A549 (cell line): ENCODE data around the gene ZBTB11. TPM values are rescaled to one million over a fixed set of nuclear protein-coding genes. Genes with fewer than 3 reads are reported as not detected.
A peak's percentile ranks its signal among the peaks of the same experiment; 100 is the strongest.

Source experiments
- ATAC-seq, 2 experiments: fragments of 200-7000 bp in 1 of 2; fragments of >200 bp in 1 of 2; cut with Nextera tagmentation in 1 of 2; cut with Tn5 transposase in 1 of 2; 3 replicates each; pipeline versions ENCODE4 v1.8.0 to v1.9.1; 2018 to 2020; ENCODE audit warnings: mild to moderate bottlenecking in 1 of 2, moderate library complexity in 1 of 2
- CTCF ChIA-PET: fragments of 300-600 bp; sonication (Branson Sonifier 250); formaldehyde crosslinking; extraction: SDS; loops from one replicate; lab custom pipeline; 2021; ENCODE audit warnings: antibody characterized with exemption, inconsistent platforms; lab: Yijun Ruan, JAX
- POLR2A ChIA-PET: fragments of 350-600 bp; formaldehyde crosslinking; extraction: SDS; loops from one replicate; lab custom pipeline; 2021; ENCODE audit warnings: antibody characterized with exemption, inconsistent platforms; lab: Yijun Ruan, JAX
- DNase-seq, 2 experiments: peaks; one replicate each; pipeline versions ENCODE4 v3.0.0 to v3.0.0-alpha.2; 2011 to 2016; ENCODE audit warnings: low read depth in 1 of 2, low spot score in 1 of 2
- FAIRE-seq: peaks from 2 replicates; lab custom pipeline; 2011; peaks lifted over from hg19 to GRCh38; lab: Jason Lieb, UNC
- H3K27ac ChIP-seq, 2 experiments: fragments of >200 bp; sonication (Bioruptor Twin); formaldehyde crosslinking; 3 replicates each; pipeline ENCODE4 v1.5.1; 2016 to 2017
- H3K4me1 ChIP-seq: fragments of >200 bp; sonication (Bioruptor Twin); formaldehyde crosslinking; 3 replicates; pipeline ENCODE4 v1.6.1; 2016
- H3K4me2 ChIP-seq: fragments of >200 bp; sonication (Bioruptor Twin); formaldehyde crosslinking; 3 replicates; pipeline ENCODE4 v1.6.1; 2016
- H3K4me3 ChIP-seq: fragments of >200 bp; sonication (Bioruptor Twin); formaldehyde crosslinking; 3 replicates; pipeline ENCODE4 v1.5.1; 2016
- H3K9me3 ChIP-seq: fragments of >200 bp; sonication (Bioruptor Twin); formaldehyde crosslinking; 3 replicates; pipeline ENCODE4 v1.6.1; 2016
- CBX2 ChIP-seq: fragments of 200-600 bp; sonication (generic); IDR thresholded peaks from 2 replicates; pipeline ENCODE4 v1.6.1; 2016; ENCODE audit warnings: low read depth, mild to moderate bottlenecking, borderline replicate concordance
- CBX8 ChIP-seq: fragments of 200-600 bp; sonication (generic); IDR thresholded peaks from 2 replicates; pipeline ENCODE4 v1.6.1; 2016
- CTCF ChIP-seq: fragments of >200 bp; sonication (Bioruptor Twin); formaldehyde crosslinking; IDR thresholded peaks from 3 replicates; pipeline ENCODE4 v1.5.1; 2016
- E2F6 ChIP-seq: IDR thresholded peaks from 2 replicates; pipeline ENCODE4 v1.6.1; 2012; ENCODE audit warnings: low read depth, borderline replicate concordance
- FOSL2 ChIP-seq, 2 experiments: fragments of 450-650 bp in 1 of 2; fragments of >200 bp in 1 of 2; sonication (Bioruptor Twin) in 1 of 2; formaldehyde crosslinking; IDR thresholded peaks; 2 replicates each; pipeline versions ENCODE4 v1.5.0 to v1.6.1; 2016 to 2020; ENCODE audit warnings: mild to moderate bottlenecking in 1 of 2, moderate library complexity in 1 of 2
- HES2 ChIP-seq: fragments of >200 bp; sonication (Bioruptor Twin); formaldehyde crosslinking; IDR thresholded peaks from 2 replicates; pipeline ENCODE4 v1.6.1; 2016
- HOXB13 ChIP-seq: fragments of 250-450 bp; sonication (Bioruptor Pico); IDR thresholded peaks from 2 replicates; pipeline ENCODE4 v1.5.0; 2020; ENCODE audit warnings: low read depth, mild to moderate bottlenecking, moderate library complexity
- JUN ChIP-seq, 2 experiments: fragments of >200 bp; sonication (Bioruptor Twin); formaldehyde crosslinking; IDR thresholded peaks; 2 replicates in 1 of 2; 3 replicates in 1 of 2; pipeline ENCODE4 v1.6.1; 2016 to 2017
- KDM1A ChIP-seq: fragments of 200-600 bp; sonication (generic); IDR thresholded peaks from 2 replicates; pipeline ENCODE4 v1.6.1; 2016; ENCODE audit warnings: low read depth, mild to moderate bottlenecking
- NPAS2 ChIP-seq: fragments of 250-450 bp; sonication (Bioruptor Pico); IDR thresholded peaks from 2 replicates; pipeline ENCODE4 v1.8.0; 2022; ENCODE audit warnings: mild to moderate bottlenecking, moderate library complexity, borderline replicate concordance
- PHF8 ChIP-seq: fragments of 200-600 bp; sonication (generic); IDR thresholded peaks from 2 replicates; pipeline ENCODE4 v1.6.1; 2016; ENCODE audit warnings: low read depth, mild to moderate bottlenecking, antibody characterized with exemption, moderate library complexity, borderline replicate concordance
- POLR2A ChIP-seq: IDR thresholded peaks from 2 replicates; pipeline ENCODE4 v1.6.1; 2012; ENCODE audit warnings: mild to moderate bottlenecking, low read length
- RNF2 ChIP-seq: fragments of 200-600 bp; sonication (generic); IDR thresholded peaks from 2 replicates; pipeline ENCODE4 v1.6.1; 2016; ENCODE audit warnings: low read depth, mild to moderate bottlenecking, antibody characterized with exemption, moderate library complexity, borderline replicate concordance
- SMC3 ChIP-seq: fragments of >200 bp; sonication (Bioruptor Twin); formaldehyde crosslinking; IDR thresholded peaks from 3 replicates; pipeline ENCODE4 v1.6.1; 2018; ENCODE audit warnings: inconsistent platforms
- TP53 ChIP-seq: fragments of 250-450 bp; sonication (Bioruptor Pico); IDR thresholded peaks from 2 replicates; pipeline ENCODE4 v1.5.0; 2021; ENCODE audit warnings: mild to moderate bottlenecking, moderate library complexity
- ZNF302 ChIP-seq: fragments of 250-450 bp; sonication (Bioruptor Pico); IDR thresholded peaks from 2 replicates; pipeline ENCODE4 v1.9.0; 2021; ENCODE audit warnings: inconsistent platforms, mild to moderate bottlenecking, moderate library complexity
- ZSCAN20 ChIP-seq: fragments of 250-450 bp; sonication (Bioruptor Pico); IDR thresholded peaks from 2 replicates; pipeline ENCODE4 v1.8.0; 2022; ENCODE audit warnings: mild to moderate bottlenecking, moderate library complexity
- WGBS: methylation state at CpG from one replicate; pipeline ENCODE4 v1.1.6; 2017; ENCODE audit errors: missing lambda C conversion rate; 5-methylcytosine and 5-hydroxymethylcytosine counted together
- polyA plus RNA-seq, 4 experiments: library from polyadenylated mRNA; depleted of rRNA in 3 of 4; stranded (reverse); fragments of >200 nt; fragmentation: RNase III in 1 of 4; extraction: RNeasy Plus Mini Kit Qiagen cat#74134 plus additional on column Dnase treatment in 1 of 4; gene quantifications; 2 replicates in 3 of 4; 3 replicates in 1 of 4; pipeline ENCODE4 v1.2.3, GENCODE V29; 2011 to 2017
- TF ChIP-seq, protein P1 (sequence below): IDR thresholded peaks from 2 replicates; pipeline ENCODE4 v1.6.1; 2012
- TF ChIP-seq, protein P2 (sequence below): fragments of >200 bp; sonication (Bioruptor Twin); formaldehyde crosslinking; IDR thresholded peaks from 3 replicates; pipeline ENCODE4 v1.6.1; 2016

The ZBTB11 gene
- polyA plus RNA-seq, 2 of the 4 experiments (the other 2 are of a cell fraction): 11.3 to 24.3 TPM

- ATAC-seq (peak; percentile 22 to 59; a peak in 5 of 6 replicates), FAIRE-seq (no peak), DNase-seq (peak in 1 of 2 experiments; percentile 8)
- Histone ChIP-seq H3K4me2 (peak overlapping the region; percentile 79), H3K9me3 (no peaks in the 10 kb centered on the region), H3K4me1 (peaks cover 7% of the 10 kb centered on the region), H3K4me3 (peak overlapping the region; percentile 80), H3K27ac (peak overlapping the region; percentile 78 to 90)
- CTCF ChIA-PET: interaction anchor here (0.9 to 1.6 kb wide), 4 partner anchors 10 to 47 kb away, joined by 3 to 5 read pairs (median 4); no protein-coding TSS in a partner anchor
- POLR2A ChIA-PET: interaction anchor here (0.5 to 1.6 kb wide), 6 partner anchors 39 to 1232 kb away, joined by 5 to 13 read pairs (median 5); partner anchors contain the start of genes NFKBIZ, NXPE3, PCNP and RPL24
- 5% methylated on average over 21 of the region's 21 CpGs for WGBS
- 0 out of 5 replicates have a peak, but pooled peaks of 1 of the 2 experiments have one; percentile 3 for TF ChIP-seq JUN (IDR thresholded peaks at IDR 0.05)
- no peak for TF ChIP-seq SMC3
- peak; percentile 33; the same call in 1 of the 2 replicates for TF ChIP-seq PHF8
Observed at GRCh38 chr3:101725194-101725889, 48.4 kb upstream of the ZBTB11 start.

DNA sequence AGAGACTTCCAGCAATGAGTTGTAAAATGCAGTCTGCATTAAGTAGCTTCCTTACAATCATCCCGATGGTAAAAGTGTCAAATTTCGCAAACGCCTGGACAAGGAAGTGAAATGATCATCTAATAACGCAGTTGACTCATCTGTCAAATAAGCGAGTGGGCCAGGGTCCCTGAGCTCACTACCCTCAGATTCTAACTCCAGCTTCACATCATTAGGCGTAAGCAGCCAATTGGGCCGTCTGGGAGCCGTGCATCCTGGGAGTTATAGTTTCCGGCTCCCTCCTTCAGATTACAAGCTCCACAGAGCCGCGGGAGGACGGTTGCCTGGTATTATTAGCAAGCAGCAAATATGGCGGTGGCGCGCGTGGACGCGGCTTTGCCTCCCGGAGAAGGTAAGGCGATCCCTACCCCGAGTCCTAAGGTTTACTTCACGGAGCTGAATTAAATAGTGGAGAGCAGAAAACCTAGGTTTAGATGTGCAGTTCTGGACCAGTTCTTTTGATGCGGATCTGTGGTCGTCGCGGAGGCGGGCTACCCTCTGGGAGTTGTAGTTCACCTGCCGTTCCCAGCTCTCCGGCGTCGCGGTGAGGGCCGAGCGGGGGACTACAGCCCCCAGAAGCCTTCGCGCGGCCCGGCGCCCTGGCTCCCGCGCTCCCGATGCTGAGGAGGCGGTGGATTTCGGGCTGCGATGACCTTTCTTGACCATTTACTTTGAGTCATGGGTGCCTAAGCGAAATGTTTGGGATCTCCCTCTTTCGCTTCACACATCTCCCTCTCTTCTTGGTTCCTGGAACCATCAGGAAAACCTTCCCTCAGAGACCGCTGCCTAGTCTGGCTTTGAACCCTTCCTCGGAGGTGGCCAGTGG, 47.6 kb upstream of the ZBTB11 start, which contains the start of gene CEP97:
Gene CEP97, plus strand, starts transcription at position 286 of the 865 bp plus-strand sequence. Its CDS starts 63 bp downstream, at position 349.
- ChIA-PET POLR2A (interaction anchor here (0.5 to 1.6 kb wide), 8 partner anchors 38 to 1231 kb away, joined by 3 to 13 read pairs (median 5); partner anchors contain the start of genes NFKBIZ, NXPE3, PCNP and RPL24), CTCF (interaction anchor here (0.7 to 1.6 kb wide), 5 partner anchors 9 to 533 kb away, joined by 3 to 5 read pairs (median 4); no protein-coding TSS in a partner anchor)
- Histone ChIP-seq H3K27ac (peak within 1 kb of the TSS; percentile 78 to 90), H3K4me3 (peak within 1 kb of the TSS; percentile 80), H3K4me1 (peaks cover 7% of the 10 kb centered on the region), H3K9me3 (no peaks in the 10 kb centered on the region), H3K4me2 (peak within 1 kb of the TSS; percentile 79)
- TF ChIP-seq, protein P1, sequence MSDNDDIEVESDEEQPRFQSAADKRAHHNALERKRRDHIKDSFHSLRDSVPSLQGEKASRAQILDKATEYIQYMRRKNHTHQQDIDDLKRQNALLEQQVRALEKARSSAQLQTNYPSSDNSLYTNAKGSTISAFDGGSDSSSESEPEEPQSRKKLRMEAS: peak; percentile 33; the same call in 1 of the 2 replicates
- TF ChIP-seq FOSL2 (IDR thresholded peaks at IDR 0.05): no peak
- peak; percentile 41 for TF ChIP-seq FOSL2 (CRISPR knock-in tag; IDR thresholded peaks at IDR 0.05)
- TF ChIP-seq POLR2A: peak; percentile 23; the same call in 1 of the 2 replicates
- TF ChIP-seq E2F6: peak; percentile 51; the same call in 1 of the 2 replicates
- TF ChIP-seq JUN (IDR thresholded peaks at IDR 0.05): peak in 1 of 2 experiments; percentile 59; a peak in 2 of 5 replicates
- TF ChIP-seq, protein P2, sequence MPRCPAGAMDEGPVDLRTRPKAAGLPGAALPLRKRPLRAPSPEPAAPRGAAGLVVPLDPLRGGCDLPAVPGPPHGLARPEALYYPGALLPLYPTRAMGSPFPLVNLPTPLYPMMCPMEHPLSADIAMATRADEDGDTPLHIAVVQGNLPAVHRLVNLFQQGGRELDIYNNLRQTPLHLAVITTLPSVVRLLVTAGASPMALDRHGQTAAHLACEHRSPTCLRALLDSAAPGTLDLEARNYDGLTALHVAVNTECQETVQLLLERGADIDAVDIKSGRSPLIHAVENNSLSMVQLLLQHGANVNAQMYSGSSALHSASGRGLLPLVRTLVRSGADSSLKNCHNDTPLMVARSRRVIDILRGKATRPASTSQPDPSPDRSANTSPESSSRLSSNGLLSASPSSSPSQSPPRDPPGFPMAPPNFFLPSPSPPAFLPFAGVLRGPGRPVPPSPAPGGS: peak; percentile 21; the same call in 1 of the 3 replicates
- TF ChIP-seq TP53 (CRISPR knock-in tag): no peak
- TF ChIP-seq PHF8: no peak
- no peak for TF ChIP-seq CBX8
- 1% methylated on average over 44 of the region's 49 CpGs for WGBS
- DNase-seq: peak; percentile 76 to 93
- peak; percentile 98 to 99 for ATAC-seq
- no peak for FAIRE-seq

- CTCF ChIA-PET: interaction anchor here (0.6 kb wide), 1 partner anchor 13 kb away, joined by 3 read pairs; no protein-coding TSS in a partner anchor
- no peak overlapping the region for H3K4me3 ChIP-seq
- no peak overlapping the region for H3K27ac ChIP-seq
- DNase-seq: no peak
- peaks cover 7% of the 10 kb centered on the region for H3K4me1 ChIP-seq
- FAIRE-seq: no peak
- ATAC-seq: no peak
- POLR2A ChIA-PET: no interaction called here
- 85% methylated on average over 7 of the region's 7 CpGs for WGBS
- no peak overlapping the region for H3K4me2 ChIP-seq
- H3K9me3 ChIP-seq: no peaks in the 10 kb centered on the region
- no peak for TF ChIP-seq ZSCAN20 (CRISPR knock-in tag)
- TF ChIP-seq CBX2: no peak
- TF ChIP-seq CTCF: no peak
- TF ChIP-seq, protein P1: no peak
- no peak for TF ChIP-seq HES2
- TF ChIP-seq ZNF302: no peak
- TF ChIP-seq, protein P2: no peak
- TF ChIP-seq RNF2: no peak
- no peak for TF ChIP-seq NPAS2
- no peak for TF ChIP-seq KDM1A
- TF ChIP-seq PHF8: no peak
- TF ChIP-seq HOXB13 (CRISPR knock-in tag): no peak
Observed at GRCh38 chr3:101722394-101723173, 45.7 kb upstream of the ZBTB11 start.
